ENCODE measurements around the gene USHBP1.

DNA sequence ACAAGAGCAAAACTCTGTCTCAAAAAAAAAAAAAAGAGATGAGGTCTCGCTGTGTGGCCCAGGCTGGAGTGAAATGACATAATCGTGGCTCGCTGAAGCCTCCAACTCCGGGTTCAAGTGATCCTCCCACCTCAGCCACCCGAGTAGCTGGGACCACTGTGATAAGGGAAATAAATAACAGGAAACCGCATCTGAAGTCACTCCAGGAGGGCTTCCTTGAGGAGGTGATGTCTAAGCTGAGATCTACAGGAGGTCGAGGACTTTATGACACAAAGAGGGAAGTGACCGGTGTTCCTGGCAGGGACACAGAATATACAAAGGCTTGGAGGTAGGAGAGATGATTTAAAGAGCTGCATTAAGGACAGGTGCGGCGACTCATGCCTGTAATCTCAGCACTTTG is 9.9 kb downstream of the USHBP1 start:
- TF ChIP-seq, protein P1, sequence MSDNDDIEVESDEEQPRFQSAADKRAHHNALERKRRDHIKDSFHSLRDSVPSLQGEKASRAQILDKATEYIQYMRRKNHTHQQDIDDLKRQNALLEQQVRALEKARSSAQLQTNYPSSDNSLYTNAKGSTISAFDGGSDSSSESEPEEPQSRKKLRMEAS (CRISPR knock-in tag; IDR thresholded peaks at IDR 0.05): no peak
- TF ChIP-seq, protein P2, sequence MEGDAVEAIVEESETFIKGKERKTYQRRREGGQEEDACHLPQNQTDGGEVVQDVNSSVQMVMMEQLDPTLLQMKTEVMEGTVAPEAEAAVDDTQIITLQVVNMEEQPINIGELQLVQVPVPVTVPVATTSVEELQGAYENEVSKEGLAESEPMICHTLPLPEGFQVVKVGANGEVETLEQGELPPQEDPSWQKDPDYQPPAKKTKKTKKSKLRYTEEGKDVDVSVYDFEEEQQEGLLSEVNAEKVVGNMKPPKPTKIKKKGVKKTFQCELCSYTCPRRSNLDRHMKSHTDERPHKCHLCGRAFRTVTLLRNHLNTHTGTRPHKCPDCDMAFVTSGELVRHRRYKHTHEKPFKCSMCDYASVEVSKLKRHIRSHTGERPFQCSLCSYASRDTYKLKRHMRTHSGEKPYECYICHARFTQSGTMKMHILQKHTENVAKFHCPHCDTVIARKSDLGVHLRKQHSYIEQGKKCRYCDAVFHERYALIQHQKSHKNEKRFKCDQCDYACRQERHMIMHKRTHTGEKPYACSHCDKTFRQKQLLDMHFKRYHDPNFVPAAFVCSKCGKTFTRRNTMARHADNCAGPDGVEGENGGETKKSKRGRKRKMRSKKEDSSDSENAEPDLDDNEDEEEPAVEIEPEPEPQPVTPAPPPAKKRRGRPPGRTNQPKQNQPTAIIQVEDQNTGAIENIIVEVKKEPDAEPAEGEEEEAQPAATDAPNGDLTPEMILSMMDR (IDR thresholded peaks at IDR 0.05): no peak
- no peak for TF ChIP-seq TP53 (CRISPR knock-in tag; IDR thresholded peaks at IDR 0.05)

All from WTC11 (cell line).